ENCODE measurements around the gene PLK5.
"Not testable (repeated sequence)": the region's sequence is repeated elsewhere in the genome, so short reads cannot be mapped to it uniquely, and the experiment has no call there.

PLK5 gene

GRCh38 chr19:1491114-1491848, 32.6 kb upstream of the PLK5 start, which contains the start of gene REEP6:
Gene REEP6, plus strand, starts transcription at chr19:1491181. Its CDS starts 89 bp downstream, at chr19:1491270.
- no peak for DNase-seq (ENCODE audit: low spot score)

- DNase-seq (ENCODE audit: low spot score), result no peak
These were observed 32.1 kb upstream of the PLK5 start for GRCh38 chr19:1491849-1492170.

- DNase-seq (ENCODE audit: low spot score), result no peak
These were observed 31.3 kb upstream of the PLK5 start for GRCh38 chr19:1492474-1493006.

GRCh38 chr19:1494115-1494815, 29.6 kb upstream of the PLK5 start:
- no peak for DNase-seq (ENCODE audit: low spot score)

GRCh38 chr19:1495051-1495798, 28.7 kb upstream of the PLK5 start:
- DNase-seq (ENCODE audit: low spot score), result no peak

- DNase-seq (ENCODE audit: low spot score), result no peak
These were observed 27.8 kb upstream of the PLK5 start for GRCh38 chr19:1495799-1496713.

GRCh38 chr19:1496714-1497577, 26.9 kb upstream of the PLK5 start:
- no peak for DNase-seq (ENCODE audit: low spot score)

- no peak for DNase-seq (ENCODE audit: low spot score)
These were observed 26.2 kb upstream of the PLK5 start for GRCh38 chr19:1497578-1498235.

GRCh38 chr19:1499231-1499630, 24.6 kb upstream of the PLK5 start:
- not testable (repeated sequence) for DNase-seq (ENCODE audit: low spot score)

- no peak for DNase-seq (ENCODE audit: low spot score)
These were observed 22.7 kb upstream of the PLK5 start for GRCh38 chr19:1501200-1501595.

- DNase-seq (ENCODE audit: low spot score), result no peak
These were observed 21.3 kb upstream of the PLK5 start for GRCh38 chr19:1502433-1503088.

- DNase-seq (ENCODE audit: low spot score), result peak; percentile 68
These were observed 20.6 kb upstream of the PLK5 start for GRCh38 chr19:1503089-1503924.

GRCh38 chr19:1503925-1504773, 19.7 kb upstream of the PLK5 start:
- DNase-seq (ENCODE audit: low spot score), result no peak

- DNase-seq (ENCODE audit: low spot score), result no peak
These were observed 18.9 kb upstream of the PLK5 start for GRCh38 chr19:1505012-1505411.

GRCh38 chr19:1505991-1506881, 17.6 kb upstream of the PLK5 start:
- DNase-seq (ENCODE audit: low spot score), result no peak

GRCh38 chr19:1507192-1507660, 16.7 kb upstream of the PLK5 start:
- no peak for DNase-seq (ENCODE audit: low spot score)

Data from iPS-NIHi11 (cell line).